ENCODE results near the gene CNFN. TPM values are rescaled to one million over a fixed set of nuclear protein-coding genes. Genes with fewer than 3 reads are reported as not detected.
A peak's percentile ranks its signal among the peaks of the same experiment; 100 is the strongest.

CNFN gene
- total RNA-seq, 1 experiment from 2014 or later: 0.89 TPM

DNA sequence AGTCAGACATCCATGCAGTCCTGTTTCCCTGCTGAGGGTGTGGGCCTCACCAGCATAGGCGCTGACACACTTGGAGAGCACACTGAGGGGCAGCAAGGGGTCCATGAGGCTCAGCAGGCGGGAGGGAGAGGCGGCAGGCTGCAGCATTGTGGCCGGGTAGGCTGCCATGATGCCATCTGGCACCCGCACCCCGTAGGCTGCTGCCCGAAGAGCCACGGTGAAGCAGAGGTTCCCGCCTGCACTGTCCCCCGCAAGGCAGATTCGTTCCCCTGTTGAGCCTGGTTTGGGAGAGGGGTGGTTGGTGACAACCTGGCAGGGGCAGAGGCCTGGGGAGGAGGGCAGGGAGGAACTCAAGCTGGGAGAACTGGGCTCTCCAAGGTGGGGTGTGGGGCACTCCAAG lies 16.0 kb upstream of the CNFN start:
- H3K27ac Mint-ChIP-seq (ENCODE audit: low read depth, unreplicated experiment): no peak overlapping the region
- H3K36me3 Mint-ChIP-seq (ENCODE audit: insufficient read depth, unreplicated experiment): peaks cover 24% of the 10 kb centered on the region
- no peak overlapping the region for H3K4me3 Mint-ChIP-seq (ENCODE audit: unreplicated experiment)
- CTCF ChIA-PET: interaction anchor here (0.6 to 1.5 kb wide), 4 partner anchors 14 to 1173 kb away, joined by 3 to 4 read pairs (median 3); no protein-coding TSS in a partner anchor
- no peaks in the 10 kb centered on the region for H3K27me3 Mint-ChIP-seq (ENCODE audit: insufficient read depth, unreplicated experiment)
- POLR2A ChIA-PET: no interaction called here
- no peak for DNase-seq (ENCODE audit: unreplicated experiment)
- TF ChIP-seq CTCF (IDR thresholded peaks at IDR 0.05; ENCODE audit: unreplicated experiment): no peak
- BruUV-seq (replicated peaks): no TSS peak
- no peaks in the 10 kb centered on the region for H3K9me3 Mint-ChIP-seq (ENCODE audit: unreplicated experiment)
- intact Hi-C loops (cut with micrococcal nuclease): no loop called here
- H3K4me1 Mint-ChIP-seq (ENCODE audit: insufficient read depth, unreplicated experiment): peaks cover 7% of the 10 kb centered on the region

- intact Hi-C loops (cut with micrococcal nuclease): no loop called here
- BruUV-seq (replicated peaks): no TSS peak
- H3K9me3 Mint-ChIP-seq (ENCODE audit: unreplicated experiment): no peaks in the 10 kb centered on the region
- H3K27ac Mint-ChIP-seq (ENCODE audit: low read depth, unreplicated experiment): no peak overlapping the region
- H3K4me3 Mint-ChIP-seq (ENCODE audit: unreplicated experiment): no peak overlapping the region
- ChIA-PET POLR2A (no interaction called here), CTCF (interaction anchor here (0.8 to 1.4 kb wide), 3 partner anchors 8 to 37 kb away, joined by 3 to 7 read pairs (median 5); no protein-coding TSS in a partner anchor)
- H3K36me3 Mint-ChIP-seq (ENCODE audit: insufficient read depth, unreplicated experiment): peaks cover 34% of the 10 kb centered on the region
- H3K27me3 Mint-ChIP-seq (ENCODE audit: insufficient read depth, unreplicated experiment): no peaks in the 10 kb centered on the region
- no peak for DNase-seq (ENCODE audit: unreplicated experiment)
- H3K4me1 Mint-ChIP-seq (ENCODE audit: insufficient read depth, unreplicated experiment): peaks cover 19% of the 10 kb centered on the region
- TF ChIP-seq CTCF (IDR thresholded peaks at IDR 0.05; ENCODE audit: unreplicated experiment): no peak
These were observed 13.5 kb upstream of the CNFN start for GRCh38 chr19:42403586-42403985.

DNA sequence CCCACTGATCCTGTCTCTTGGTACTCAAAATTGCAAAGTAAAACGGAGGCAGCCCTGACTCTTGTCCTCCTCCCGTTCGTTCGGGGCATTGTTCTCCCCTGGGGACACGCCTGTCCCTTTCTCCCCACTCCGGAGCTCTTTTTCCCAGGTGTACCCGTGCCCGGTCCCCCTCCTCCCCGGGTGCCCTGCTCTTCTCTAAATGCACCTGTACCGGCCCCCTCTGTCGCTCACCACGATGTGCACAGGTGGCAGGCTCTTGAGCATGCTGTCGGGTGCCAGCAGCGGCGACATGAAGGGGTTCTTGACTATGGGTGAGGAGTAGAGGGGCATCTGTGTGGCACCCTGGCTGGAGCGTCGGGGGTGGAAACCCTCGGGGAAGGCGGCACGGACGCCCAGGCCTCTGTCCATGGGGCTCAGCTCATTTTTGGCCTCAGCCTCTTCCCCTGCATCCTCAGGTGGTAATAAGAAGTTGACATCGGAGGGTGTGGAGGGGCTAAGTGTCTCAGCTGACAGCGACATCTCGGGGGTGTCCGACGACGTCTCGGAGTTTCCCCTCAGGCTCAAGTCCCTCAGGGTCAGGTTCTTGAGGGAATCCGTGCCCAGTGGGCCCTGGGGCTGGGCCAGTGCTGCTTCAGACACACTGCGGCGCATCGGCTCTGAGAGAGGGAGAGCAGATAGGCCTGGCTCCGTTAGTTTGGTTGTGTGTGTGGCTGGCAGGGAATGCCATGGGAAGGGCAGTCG lies 12.4 kb upstream of the CNFN start:
- H3K4me3 Mint-ChIP-seq (ENCODE audit: unreplicated experiment): peak overlapping the region; percentile 47
- no peaks in the 10 kb centered on the region for H3K27me3 Mint-ChIP-seq (ENCODE audit: insufficient read depth, unreplicated experiment)
- H3K27ac Mint-ChIP-seq (ENCODE audit: low read depth, unreplicated experiment): no peak overlapping the region
- ChIA-PET POLR2A (no interaction called here), CTCF (interaction anchor here (0.6 to 2.1 kb wide), 4 partner anchors 10 to 76 kb away, joined by 3 to 8 read pairs (median 5); no protein-coding TSS in a partner anchor)
- no peak for TF ChIP-seq CTCF (IDR thresholded peaks at IDR 0.05; ENCODE audit: unreplicated experiment)
- peaks cover 25% of the 10 kb centered on the region for H3K4me1 Mint-ChIP-seq (ENCODE audit: insufficient read depth, unreplicated experiment)
- no peak for DNase-seq (ENCODE audit: unreplicated experiment)
- H3K36me3 Mint-ChIP-seq (ENCODE audit: insufficient read depth, unreplicated experiment): peaks cover 34% of the 10 kb centered on the region
- no TSS peak for BruUV-seq (replicated peaks)
- H3K9me3 Mint-ChIP-seq (ENCODE audit: unreplicated experiment): no peaks in the 10 kb centered on the region
- intact Hi-C loops (cut with micrococcal nuclease): no loop called here

DNA sequence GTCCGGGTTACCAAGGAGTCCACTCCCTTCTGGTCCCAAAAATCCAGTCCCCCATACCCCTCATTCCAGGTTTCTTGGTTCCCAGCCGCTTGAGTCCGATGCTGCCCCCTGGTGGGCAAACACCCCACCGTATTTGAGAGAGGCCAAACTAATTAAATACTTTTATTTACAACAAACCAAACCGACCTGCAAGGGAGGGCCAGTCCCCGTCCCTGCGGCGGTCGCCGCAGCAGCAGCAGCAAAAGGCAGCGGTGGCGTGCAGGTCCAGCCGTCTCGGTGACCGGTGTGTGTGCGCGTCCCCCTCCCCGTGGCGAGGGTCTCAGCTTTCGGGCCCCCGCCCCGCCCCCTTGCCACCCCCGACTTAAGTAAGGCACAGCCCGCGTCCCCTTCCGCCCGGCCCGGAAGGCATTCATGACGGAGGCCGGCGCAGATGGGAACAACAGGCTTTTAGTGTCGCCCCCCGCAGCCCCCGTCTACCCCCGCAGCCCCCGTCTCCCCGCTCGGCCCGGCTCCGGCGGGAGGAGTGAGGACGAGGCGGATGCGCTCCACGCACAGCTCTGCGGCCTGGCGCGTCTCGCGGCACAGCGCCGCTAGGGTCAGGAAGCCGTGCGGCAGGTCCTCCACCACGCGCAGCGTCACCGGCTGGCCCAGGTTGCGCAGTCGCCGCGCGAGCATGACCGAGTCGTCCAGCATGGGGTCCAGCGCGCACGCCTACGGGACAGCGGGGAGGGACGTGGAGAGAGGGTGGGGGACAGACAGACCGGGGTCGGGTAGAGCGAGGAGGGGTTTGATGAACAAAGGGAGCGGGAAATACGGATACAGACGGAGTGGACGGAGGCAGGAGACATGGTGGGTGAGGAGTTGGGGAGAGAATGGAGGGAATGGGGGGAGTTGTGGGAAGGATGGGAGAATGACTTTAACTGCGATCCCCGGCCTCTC lies 11.5 kb upstream of the CNFN start:
- BruUV-seq (replicated peaks): no TSS peak
- peak; percentile 66 for DNase-seq (ENCODE audit: unreplicated experiment)
- POLR2A ChIA-PET: no interaction called here
- TF ChIP-seq CTCF (IDR thresholded peaks at IDR 0.05; ENCODE audit: unreplicated experiment): peak; percentile 83
- no peaks in the 10 kb centered on the region for H3K9me3 Mint-ChIP-seq (ENCODE audit: unreplicated experiment)
- H3K4me1 Mint-ChIP-seq (ENCODE audit: insufficient read depth, unreplicated experiment): peaks cover 31% of the 10 kb centered on the region
- no peak overlapping the region for H3K27ac Mint-ChIP-seq (ENCODE audit: low read depth, unreplicated experiment)
- intact Hi-C loops (cut with micrococcal nuclease): loop anchor here (1.0 kb wide), 1 partner anchor 293 kb away; no protein-coding TSS in a partner anchor
- H3K4me3 Mint-ChIP-seq (ENCODE audit: unreplicated experiment): peak overlapping the region; percentile 47
- CTCF ChIA-PET: interaction anchor here (0.6 to 2.4 kb wide), 21 partner anchors 8 to 1416 kb away, joined by 3 to 13 read pairs (median 4); partner anchors contain the start of gene PRR19
- H3K36me3 Mint-ChIP-seq (ENCODE audit: insufficient read depth, unreplicated experiment): peaks cover 30% of the 10 kb centered on the region
- H3K27me3 Mint-ChIP-seq (ENCODE audit: insufficient read depth, unreplicated experiment): no peaks in the 10 kb centered on the region

Measured in MCF 10A (cell line).